DOHH2 (cell line): ENCODE measurements around the gene USP9X.
"Not testable (repeated sequence)": the region's sequence is repeated elsewhere in the genome, so short reads cannot be mapped to it uniquely, and the experiment has no call there.

ENCODE experiments used
- H3F3A ChIP-seq: fragments of 200-600 bp; sonication (generic), shearing (Covaris generic); 2 replicates; pipeline ENCODE4 v1.6.0; 2016; ENCODE audit warnings: antibody characterized with exemption, mild to moderate bottlenecking; ENCODE audit not compliant: control insufficient read depth, insufficient read depth
- H3K27ac ChIP-seq: fragments of 200-600 bp; sonication (generic); 2 replicates; pipeline ENCODE4 v1.5.1; 2014; ENCODE audit warnings: low read depth, mild to moderate bottlenecking, low read length, moderate library complexity
- H3K27me3 ChIP-seq: fragments of 200-600 bp; sonication (generic); 2 replicates; pipeline ENCODE4 v1.6.1; 2014; ENCODE audit warnings: mild to moderate bottlenecking, low read length, mixed read lengths; ENCODE audit not compliant: control insufficient read depth
- H3K36me3 ChIP-seq: fragments of 200-600 bp; sonication (generic); 2 replicates; pipeline ENCODE4 v1.6.1; 2014; ENCODE audit warnings: mild to moderate bottlenecking, low read length, moderate library complexity, mixed read lengths; ENCODE audit not compliant: control insufficient read depth
- H3K4me1 ChIP-seq: fragments of 200-600 bp; sonication (generic); 2 replicates; pipeline ENCODE4 v1.6.1; 2014; ENCODE audit warnings: mild to moderate bottlenecking, low read length, mixed read lengths; ENCODE audit not compliant: control insufficient read depth
- H3K4me2 ChIP-seq: fragments of 200-600 bp; sonication (generic); 2 replicates; pipeline ENCODE4 v1.6.0; 2014; ENCODE audit warnings: mild to moderate bottlenecking, low read length, moderate library complexity
- H3K4me3 ChIP-seq: fragments of 200-600 bp; sonication (generic); 2 replicates; pipeline ENCODE4 v1.5.1; 2014; ENCODE audit warnings: mild to moderate bottlenecking, low read length, mixed read lengths
- H3K79me2 ChIP-seq: fragments of 200-600 bp; sonication (generic); 2 replicates; pipeline ENCODE4 v1.6.1; 2014; ENCODE audit warnings: mild to moderate bottlenecking, low read length, mixed read lengths; ENCODE audit not compliant: control insufficient read depth
- H3K9me2 ChIP-seq: fragments of 200-600 bp; sonication (generic); replicated peaks from 2 replicates; pipeline ENCODE4 v1.6.1; 2014; ENCODE audit warnings: mild to moderate bottlenecking, low read length, mixed read lengths; ENCODE audit not compliant: control insufficient read depth
- H3K9me3 ChIP-seq: fragments of 200-600 bp; sonication (generic); 2 replicates; pipeline ENCODE4 v1.6.1; 2014; ENCODE audit warnings: antibody characterized with exemption, low read length, mixed read lengths; ENCODE audit not compliant: control insufficient read depth, insufficient read depth
- H4K20me1 ChIP-seq: fragments of 200-600 bp; sonication (generic); 2 replicates; pipeline ENCODE4 v1.6.0; 2014; ENCODE audit warnings: low read depth, mild to moderate bottlenecking, antibody characterized with exemption, low read length, moderate library complexity; ENCODE audit not compliant: control insufficient read depth, insufficient read depth
- CTCF ChIP-seq: fragments of 200-600 bp; sonication (generic); IDR thresholded peaks from one replicate; pipeline ENCODE4 v1.5.1; 2014; ENCODE audit warnings: antibody characterized with exemption, mild to moderate bottlenecking, low read depth, low read length; ENCODE audit not compliant: poor library complexity, severe bottlenecking
- EZH2phosphoT487 ChIP-seq: fragments of 200-600 bp; sonication (generic); IDR thresholded peaks from 2 replicates; pipeline ENCODE4 v1.6.1; 2017; ENCODE audit warnings: borderline replicate concordance, mild to moderate bottlenecking, antibody characterized with exemption, low read length, moderate library complexity, mixed read lengths

Gene USP9X

GRCh38 chrX:41224605-41225004 is 139.4 kb downstream of the USP9X start:
- Histone ChIP-seq H3K4me2 (no peak overlapping the region), H3K9me3 (no peaks in the 10 kb centered on the region), H3K27ac (no peak overlapping the region), H3K4me1 (no peaks in the 10 kb centered on the region), H3K79me2 (no peaks in the 10 kb centered on the region), H3K9me2 (no peaks in the 10 kb centered on the region), H3K36me3 (peaks cover 24% of the 10 kb centered on the region), H3K4me3 (no peak overlapping the region), H3F3A (no peaks in the 10 kb centered on the region), H3K27me3 (no peaks in the 10 kb centered on the region), H4K20me1 (no peaks in the 10 kb centered on the region)
- no peak for TF ChIP-seq CTCF
- TF ChIP-seq EZH2phosphoT487: no peak

GRCh38 chrX:41233988-41234387 is 148.7 kb downstream of the USP9X start:
- Histone ChIP-seq H3K9me2 (no peaks in the 10 kb centered on the region), H3K27ac (no peak overlapping the region), H3K27me3 (no peaks in the 10 kb centered on the region), H4K20me1 (no peaks in the 10 kb centered on the region), H3K4me1 (peaks cover 30% of the 10 kb centered on the region), H3K4me3 (no peak overlapping the region), H3F3A (peaks cover 3% of the 10 kb centered on the region; the same call in 1 of the 2 replicates), H3K4me2 (no peak overlapping the region), H3K9me3 (no peaks in the 10 kb centered on the region), H3K36me3 (peaks cover 25% of the 10 kb centered on the region), H3K79me2 (no peaks in the 10 kb centered on the region)
- TF ChIP-seq CTCF: no peak
- no peak for TF ChIP-seq EZH2phosphoT487

DNA sequence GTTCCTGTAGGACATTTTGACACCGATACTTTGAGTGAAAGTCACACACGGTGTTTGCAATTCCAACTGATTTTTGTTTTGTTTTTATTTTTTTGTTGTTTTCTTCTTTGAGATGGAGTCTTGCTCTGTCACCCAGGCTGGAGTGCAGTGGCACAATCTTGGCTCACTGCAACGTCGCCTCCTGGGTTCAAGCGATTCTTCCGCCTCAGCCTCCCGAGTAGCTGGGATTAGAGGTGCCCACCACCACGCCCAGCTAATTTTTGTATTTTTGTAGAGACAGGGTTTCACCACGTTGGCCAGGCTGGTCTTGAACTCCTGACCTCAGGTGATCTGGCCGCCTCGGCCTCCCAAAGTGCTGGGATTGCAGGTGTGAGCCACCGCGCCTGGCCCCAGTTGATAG is 149.2 kb downstream of the USP9X start:
- not testable (repeated sequence) for H3K27me3 ChIP-seq, H3F3A ChIP-seq, H3K4me2 ChIP-seq, H3K27ac ChIP-seq, H3K4me3 ChIP-seq, H3K9me3 ChIP-seq, H4K20me1 ChIP-seq, H3K79me2 ChIP-seq, H3K9me2 ChIP-seq
- Histone ChIP-seq H3K4me1 (peaks cover 30% of the 10 kb centered on the region), H3K36me3 (peaks cover 22% of the 10 kb centered on the region)

GRCh38 chrX:41234962-41235361 is 149.7 kb downstream of the USP9X start:
- Histone ChIP-seq H3K4me3 (no peak overlapping the region), H3K36me3 (peaks cover 20% of the 10 kb centered on the region), H3K27ac (no peak overlapping the region), H3K79me2 (no peaks in the 10 kb centered on the region), H3F3A (peaks cover 3% of the 10 kb centered on the region; the same call in 1 of the 2 replicates), H3K27me3 (no peaks in the 10 kb centered on the region), H3K9me3 (no peaks in the 10 kb centered on the region), H3K9me2 (no peaks in the 10 kb centered on the region), H3K4me2 (peak overlapping the region; percentile 24; the same call in 1 of the 2 replicates), H4K20me1 (no peaks in the 10 kb centered on the region), H3K4me1 (peaks cover 30% of the 10 kb centered on the region)
- no peak for TF ChIP-seq EZH2phosphoT487
- TF ChIP-seq CTCF: no peak
